Uterus (tissue), 4 donors: Measurements from ENCODE around the gene MFN2. TPM values are rescaled to one million over a fixed set of nuclear protein-coding genes. Genes with fewer than 3 reads are reported as not detected.

ENCODE experiments used
- DNase-seq, 2 donors: peaks; one replicate each; pipeline ENCODE4 v3.0.0-alpha.2; 2019 to 2020
- H3K27ac ChIP-seq, 2 donors: fragments of 200-600 bp; sonication (generic); 1 replicate in 1 of 2; 2 replicates in 1 of 2; pipeline ENCODE4 v1.5.1; 2016 to 2018
- H3K27me3 ChIP-seq, 2 donors: fragments of 200-600 bp; sonication (generic); one replicate each; pipeline ENCODE4 v1.5.1; 2018 to 2019; ENCODE audit warnings: control low read depth in 1 of 2
- H3K36me3 ChIP-seq, 2 donors: fragments of 200-600 bp; sonication (generic); one replicate each; pipeline ENCODE4 v1.5.1; 2019; ENCODE audit warnings: control low read depth in 1 of 2
- H3K4me1 ChIP-seq, 2 donors: fragments of 200-600 bp; sonication (generic); one replicate each; pipeline ENCODE4 v1.5.1; 2018 to 2019; ENCODE audit warnings: control low read depth in 1 of 2
- H3K4me3 ChIP-seq, 2 donors: fragments of 200-600 bp; sonication (generic); 1 replicate in 1 of 2; 2 replicates in 1 of 2; pipeline ENCODE4 v1.5.1; 2018 to 2019; ENCODE audit warnings: mild to moderate bottlenecking in 1 of 2
- H3K9me3 ChIP-seq, 2 donors: fragments of 200-600 bp; sonication (generic); one replicate each; pipeline ENCODE4 v1.5.1; 2019; ENCODE audit warnings: control low read depth in 1 of 2
- POLR2A ChIP-seq, 2 donors: fragments of 450-650 bp; IDR thresholded peaks; one replicate each; pipeline ENCODE4 v1.6.1; 2016; ENCODE audit warnings: antibody characterized with exemption in 2 of 2, mild to moderate bottlenecking in 1 of 2, moderate library complexity in 1 of 2
- intact Hi-C: fragments of 100-400 bp; cut with DNase I; formaldehyde crosslinking; loops from one replicate; pipeline ENCODE4 v1.15.1; 2023; ENCODE audit warnings: low total_unique reads
- total RNA-seq, 4 donors: library from RNA; depleted of rRNA in 3 of 4; stranded (reverse); fragments of >200 nt in 3 of 4; gene quantifications; one replicate each; pipeline versions ENCODE4 v1.1.0 to v1.2.4, GENCODE V29; 2014 to 2023
- TF ChIP-seq, protein P1 (sequence below), 4 experiments: fragments of 200-600 bp in 2 of 4; fragments of 450-650 bp in 2 of 4; sonication (generic) in 2 of 4; IDR thresholded peaks; one replicate each; pipeline ENCODE4 v1.5.1; 2016 to 2019; ENCODE audit warnings: antibody characterized with exemption in 4 of 4, mild to moderate bottlenecking in 2 of 4, moderate library complexity in 1 of 4
- donor health status: DM: yes; HTN: yes; CAD: no.

The MFN2 gene
- total RNA-seq, 4 donors from 2014 or later: 15.6 to 69.5 (median 35.1) TPM

GRCh38 chr1:11952455-11953109, 27.7 kb upstream of the MFN2 start:
- intact Hi-C loops: no loop called here
- DNase-seq: no peak
- Histone ChIP-seq H3K27me3 (no peaks in the 10 kb centered on the region), H3K36me3 (no peaks in the 10 kb centered on the region), H3K4me3 (no peak overlapping the region), H3K27ac (no peak overlapping the region), H3K4me1 (no peaks in the 10 kb centered on the region), H3K9me3 (no peaks in the 10 kb centered on the region)
- TF ChIP-seq, protein P1, sequence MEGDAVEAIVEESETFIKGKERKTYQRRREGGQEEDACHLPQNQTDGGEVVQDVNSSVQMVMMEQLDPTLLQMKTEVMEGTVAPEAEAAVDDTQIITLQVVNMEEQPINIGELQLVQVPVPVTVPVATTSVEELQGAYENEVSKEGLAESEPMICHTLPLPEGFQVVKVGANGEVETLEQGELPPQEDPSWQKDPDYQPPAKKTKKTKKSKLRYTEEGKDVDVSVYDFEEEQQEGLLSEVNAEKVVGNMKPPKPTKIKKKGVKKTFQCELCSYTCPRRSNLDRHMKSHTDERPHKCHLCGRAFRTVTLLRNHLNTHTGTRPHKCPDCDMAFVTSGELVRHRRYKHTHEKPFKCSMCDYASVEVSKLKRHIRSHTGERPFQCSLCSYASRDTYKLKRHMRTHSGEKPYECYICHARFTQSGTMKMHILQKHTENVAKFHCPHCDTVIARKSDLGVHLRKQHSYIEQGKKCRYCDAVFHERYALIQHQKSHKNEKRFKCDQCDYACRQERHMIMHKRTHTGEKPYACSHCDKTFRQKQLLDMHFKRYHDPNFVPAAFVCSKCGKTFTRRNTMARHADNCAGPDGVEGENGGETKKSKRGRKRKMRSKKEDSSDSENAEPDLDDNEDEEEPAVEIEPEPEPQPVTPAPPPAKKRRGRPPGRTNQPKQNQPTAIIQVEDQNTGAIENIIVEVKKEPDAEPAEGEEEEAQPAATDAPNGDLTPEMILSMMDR (IDR thresholded peaks at IDR 0.05): no peak

- Histone ChIP-seq H3K4me3 (no peak overlapping the region), H3K36me3 (no peaks in the 10 kb centered on the region), H3K4me1 (no peaks in the 10 kb centered on the region), H3K9me3 (no peaks in the 10 kb centered on the region), H3K27me3 (no peaks in the 10 kb centered on the region), H3K27ac (no peak overlapping the region)
- no peak for DNase-seq
- TF ChIP-seq POLR2A (IDR thresholded peaks at IDR 0.05): no peak
- TF ChIP-seq, protein P1 (IDR thresholded peaks at IDR 0.05): no peak
- intact Hi-C loops: no loop called here
Observed at GRCh38 chr1:11955221-11955620, 25.0 kb upstream of the MFN2 start.

- Histone ChIP-seq H3K4me3 (no peak overlapping the region), H3K27me3 (no peaks in the 10 kb centered on the region), H3K9me3 (no peaks in the 10 kb centered on the region), H3K27ac (no peak overlapping the region), H3K36me3 (no peaks in the 10 kb centered on the region), H3K4me1 (no peaks in the 10 kb centered on the region)
- TF ChIP-seq, protein P1 (IDR thresholded peaks at IDR 0.05): no peak
- TF ChIP-seq POLR2A (IDR thresholded peaks at IDR 0.05): no peak
- intact Hi-C loops: no loop called here
- no peak for DNase-seq
Observed at GRCh38 chr1:11957398-11957797, 22.8 kb upstream of the MFN2 start.

DNA sequence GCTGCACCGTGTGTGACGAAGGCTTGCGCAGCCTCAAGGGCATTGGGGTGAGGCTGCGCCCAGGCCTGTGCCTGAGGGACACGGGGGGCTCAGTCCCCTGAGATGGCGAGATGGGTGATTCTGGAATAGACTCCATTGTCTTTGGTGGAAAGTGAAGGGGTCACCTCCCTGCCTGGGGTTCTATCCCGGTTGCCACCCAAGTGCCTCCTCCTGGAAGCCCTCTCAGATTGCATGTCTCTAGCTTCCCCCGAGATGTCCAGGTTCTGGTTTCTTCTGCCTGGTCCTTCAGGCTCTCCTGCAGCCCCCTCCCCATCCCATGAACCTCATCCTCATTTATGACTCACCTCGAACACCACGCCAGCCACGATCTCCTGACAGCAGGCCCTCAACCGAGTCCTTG, 22.3 kb upstream of the MFN2 start:
- intact Hi-C loops: no loop called here
- H3K27ac ChIP-seq: no peak overlapping the region
- H3K4me1 ChIP-seq: no peaks in the 10 kb centered on the region
- H3K4me3 ChIP-seq: no peak overlapping the region
- H3K27me3 ChIP-seq: no peaks in the 10 kb centered on the region
- TF ChIP-seq POLR2A (IDR thresholded peaks at IDR 0.05): no peak
- TF ChIP-seq, protein P1 (IDR thresholded peaks at IDR 0.05): no peak
- no peaks in the 10 kb centered on the region for H3K36me3 ChIP-seq
- no peak for DNase-seq
- no peaks in the 10 kb centered on the region for H3K9me3 ChIP-seq

DNA sequence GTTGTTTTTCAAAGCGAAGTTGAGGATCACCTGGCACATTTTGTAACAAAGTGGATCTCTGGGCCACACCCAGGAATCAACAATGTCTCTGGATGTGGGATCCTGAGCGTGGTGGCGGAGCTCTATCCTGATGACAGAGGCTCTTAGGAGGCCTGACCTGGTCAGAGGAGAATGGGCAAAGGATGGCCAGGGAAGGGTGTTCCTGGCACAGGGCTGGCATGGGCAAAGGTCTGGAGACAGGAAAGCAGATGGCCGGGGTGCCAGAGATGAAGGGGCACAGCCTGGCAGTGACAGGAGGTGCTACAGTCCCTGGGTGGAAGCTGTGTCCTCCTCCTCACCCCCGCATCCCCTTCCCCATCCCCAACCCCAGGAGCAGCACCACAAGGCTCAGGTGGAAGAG, 20.0 kb upstream of the MFN2 start:
- no peak for DNase-seq
- Histone ChIP-seq H3K36me3 (no peaks in the 10 kb centered on the region), H3K4me3 (no peak overlapping the region), H3K9me3 (no peaks in the 10 kb centered on the region), H3K27ac (no peak overlapping the region), H3K4me1 (no peaks in the 10 kb centered on the region), H3K27me3 (no peaks in the 10 kb centered on the region)
- TF ChIP-seq, protein P1 (IDR thresholded peaks at IDR 0.05): no peak
- no peak for TF ChIP-seq POLR2A (IDR thresholded peaks at IDR 0.05)
- intact Hi-C loops: no loop called here
